GM18868 (cell line): ENCODE results near the gene C1QL2.

ENCODE experiments used
- ATAC-seq: cut with Tn5 transposase; IDR thresholded peaks from one replicate; pipeline ENCODE4 v1.9.1; 2021; ENCODE audit warnings: mild to moderate bottlenecking, moderate library complexity; ENCODE audit not compliant: unreplicated experiment

Gene C1QL2

DNA sequence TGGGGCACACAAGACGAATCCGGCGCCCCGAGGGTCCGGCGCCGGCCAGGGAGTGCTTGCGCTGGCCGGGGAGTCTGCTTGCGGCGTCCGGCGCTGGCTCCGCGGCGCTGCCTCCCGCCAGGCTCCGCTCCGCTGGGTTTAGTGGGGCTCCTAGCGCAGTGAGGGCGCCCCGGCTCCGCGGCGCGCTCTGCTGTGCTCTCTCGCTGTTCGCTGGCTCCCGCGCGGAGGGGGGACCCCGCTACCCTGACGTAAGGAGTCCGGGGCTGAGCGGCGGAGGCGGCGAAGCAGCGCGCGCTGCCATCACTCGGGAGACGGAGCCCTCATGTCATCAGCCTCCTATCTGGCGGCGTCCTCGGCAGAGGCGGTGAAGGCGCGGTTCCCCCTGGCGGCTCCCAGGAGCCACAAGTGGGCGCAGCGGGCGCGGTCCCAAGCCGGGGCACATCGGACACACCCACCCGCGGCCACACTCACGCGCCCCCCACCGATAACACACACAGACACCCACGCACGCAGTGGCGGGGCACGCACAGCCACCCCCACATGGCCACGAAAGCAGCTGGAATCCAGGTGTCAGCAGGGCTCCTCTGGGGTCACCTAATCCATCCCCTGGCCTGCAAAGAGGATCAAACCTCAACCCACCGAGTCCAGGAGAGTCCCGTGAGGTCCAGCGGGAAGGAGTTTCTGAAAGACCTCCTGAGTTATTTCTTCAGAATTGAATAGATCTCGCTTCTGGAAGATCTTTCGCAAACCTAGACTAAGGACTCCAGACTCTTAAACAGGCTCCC is at the start of gene C1QL2:
Gene C1QL2 (minus strand): TSS at position 189 of the 785 bp plus-strand sequence. CDS start 482 bp downstream, outside the sequence.
- ATAC-seq: no peak

DNA sequence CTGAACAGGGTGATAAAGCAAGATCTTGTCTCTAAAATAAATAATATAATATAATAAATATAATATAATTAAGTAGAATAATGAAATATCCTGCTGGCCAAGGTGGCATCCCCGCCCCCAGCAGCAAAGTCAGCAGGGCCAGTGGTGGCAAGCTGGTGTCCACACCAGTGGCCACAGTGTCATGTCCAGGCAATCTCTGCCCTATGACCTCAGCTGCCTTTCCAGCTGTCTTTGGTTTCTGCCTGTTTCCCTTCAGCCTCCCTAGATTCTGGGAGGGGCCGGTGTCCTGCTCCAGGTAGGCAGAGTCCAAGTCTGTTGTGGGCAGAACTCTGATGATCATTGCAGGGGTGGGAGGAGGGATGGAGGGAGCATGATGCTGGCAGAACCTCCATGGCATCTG is 48.9 kb upstream of the C1QL2 start:
- no peak for ATAC-seq

DNA sequence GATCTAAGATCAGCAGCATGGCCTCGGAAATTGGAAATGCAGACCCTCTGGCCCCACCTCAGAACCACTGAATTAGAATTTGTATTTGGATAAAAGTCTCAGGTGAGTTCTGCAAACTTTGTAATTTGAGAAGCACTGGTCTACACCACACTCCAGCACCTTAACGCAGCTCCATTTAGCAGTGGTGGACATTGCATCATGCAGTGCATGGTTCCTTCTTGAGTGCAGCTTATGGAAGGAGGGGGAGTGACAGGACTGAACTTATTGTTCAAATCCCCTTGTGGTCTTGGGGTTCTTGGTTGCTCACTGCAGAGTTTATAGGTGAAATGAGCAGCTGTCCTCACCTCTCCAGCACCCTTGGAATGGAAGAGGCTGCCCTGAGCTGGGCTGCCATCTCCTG is 47.6 kb upstream of the C1QL2 start:
- ATAC-seq: no peak

DNA sequence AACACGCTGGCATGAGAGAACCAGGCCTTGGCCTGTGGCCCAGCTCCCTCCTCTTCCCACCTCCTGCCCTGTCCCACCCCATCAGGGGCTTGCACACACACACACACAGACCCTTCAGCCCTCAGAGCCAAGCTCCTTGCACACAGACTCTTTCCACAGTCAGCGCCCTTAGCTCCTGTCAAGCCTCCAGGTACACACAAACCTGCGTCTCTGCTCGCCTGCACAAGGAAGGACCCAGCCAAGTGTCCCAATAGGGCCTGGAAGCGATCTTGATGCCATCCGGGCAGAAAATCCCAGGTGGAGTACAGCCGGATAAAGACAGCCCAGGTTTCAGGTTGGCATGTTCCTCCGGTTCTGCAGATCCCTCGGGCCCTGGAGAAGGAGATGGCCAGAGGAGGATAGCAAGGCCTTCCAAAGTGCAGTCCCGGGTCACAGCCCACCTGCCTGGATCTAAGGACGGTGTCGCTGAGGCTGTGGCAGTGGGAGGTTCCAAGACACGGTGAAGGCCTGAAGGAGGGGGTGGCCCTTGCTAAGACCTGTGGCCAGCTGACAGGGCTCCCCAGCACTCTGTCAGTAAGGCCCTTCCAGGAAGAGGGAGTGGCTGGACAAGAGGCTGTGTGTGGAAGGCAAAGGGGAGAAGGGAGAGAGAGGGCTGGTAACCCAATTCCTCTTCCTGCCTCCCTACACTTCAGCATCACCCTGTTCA is 46.6 kb upstream of the C1QL2 start:
- ATAC-seq: no peak

DNA sequence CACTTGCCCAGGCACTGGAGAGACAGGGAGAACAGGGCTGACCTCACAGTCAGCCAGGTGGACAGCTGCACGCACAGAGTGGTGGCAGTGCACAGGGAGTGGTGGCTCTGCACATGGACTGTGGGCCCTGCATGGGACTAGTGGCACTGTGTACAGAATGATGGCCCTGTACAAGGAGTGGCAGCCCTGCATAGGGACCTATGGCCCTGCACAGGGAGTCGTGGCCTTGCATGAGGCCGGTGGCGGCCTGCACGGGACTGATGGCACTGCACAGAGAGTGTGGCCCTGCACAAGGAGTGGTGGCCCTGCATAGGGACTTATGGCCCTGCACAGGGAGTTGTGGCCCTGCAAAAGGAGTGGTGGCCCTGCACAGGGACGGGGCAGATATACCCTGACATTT is 46.0 kb upstream of the C1QL2 start:
- no peak for ATAC-seq

DNA sequence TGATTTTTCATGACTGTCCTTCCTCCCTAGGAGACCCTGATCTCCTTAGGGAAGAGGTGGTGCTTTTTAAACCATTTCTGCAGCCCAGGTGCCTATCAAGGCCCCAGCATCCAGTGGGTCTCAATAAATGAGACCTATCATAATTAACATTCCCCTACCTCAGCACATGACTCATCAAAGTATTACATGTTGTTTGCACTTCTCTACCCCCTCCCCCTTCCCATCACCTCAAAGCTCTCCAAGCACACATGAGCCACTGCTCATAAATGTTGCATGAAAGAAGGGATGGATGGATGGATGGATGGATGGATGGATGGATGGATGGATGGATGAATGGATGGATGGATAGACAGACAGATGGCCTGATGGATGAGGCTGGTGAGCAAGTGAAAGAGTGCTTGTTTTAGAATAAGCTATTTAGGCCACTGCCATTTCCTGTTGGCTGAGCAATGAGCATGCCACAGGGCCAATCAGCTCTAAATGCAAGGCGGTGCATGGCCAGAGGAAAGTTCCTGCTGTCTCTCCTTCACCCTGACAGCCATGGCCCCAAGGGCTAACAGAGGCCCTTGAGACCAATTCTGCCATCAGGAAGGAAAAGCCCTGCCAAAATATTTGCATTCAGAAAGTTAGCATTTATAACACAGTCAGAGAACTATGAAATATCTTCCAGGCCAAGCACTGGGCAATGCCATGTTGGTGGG is 44.2 kb upstream of the C1QL2 start:
- ATAC-seq: no peak

DNA sequence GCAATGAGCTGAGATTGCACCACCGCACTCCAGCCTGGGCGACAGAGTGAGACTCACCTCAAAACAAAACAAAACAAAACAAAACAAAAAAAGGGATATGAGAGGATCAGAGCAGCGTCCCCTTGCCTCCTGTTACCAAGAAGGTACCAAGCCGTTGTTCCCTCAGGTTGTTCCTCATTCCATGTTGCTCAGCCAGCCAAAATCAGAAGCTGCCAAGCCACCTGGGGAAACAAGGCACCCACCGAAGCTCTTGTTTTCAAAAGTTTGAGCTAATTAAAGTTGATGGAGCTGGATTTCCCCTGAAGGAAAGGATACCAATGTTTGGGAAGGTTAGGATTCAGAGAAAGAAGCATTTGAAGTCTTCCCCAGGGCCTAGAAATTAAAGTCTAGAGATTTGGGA is 43.3 kb upstream of the C1QL2 start:
- no peak for ATAC-seq

DNA sequence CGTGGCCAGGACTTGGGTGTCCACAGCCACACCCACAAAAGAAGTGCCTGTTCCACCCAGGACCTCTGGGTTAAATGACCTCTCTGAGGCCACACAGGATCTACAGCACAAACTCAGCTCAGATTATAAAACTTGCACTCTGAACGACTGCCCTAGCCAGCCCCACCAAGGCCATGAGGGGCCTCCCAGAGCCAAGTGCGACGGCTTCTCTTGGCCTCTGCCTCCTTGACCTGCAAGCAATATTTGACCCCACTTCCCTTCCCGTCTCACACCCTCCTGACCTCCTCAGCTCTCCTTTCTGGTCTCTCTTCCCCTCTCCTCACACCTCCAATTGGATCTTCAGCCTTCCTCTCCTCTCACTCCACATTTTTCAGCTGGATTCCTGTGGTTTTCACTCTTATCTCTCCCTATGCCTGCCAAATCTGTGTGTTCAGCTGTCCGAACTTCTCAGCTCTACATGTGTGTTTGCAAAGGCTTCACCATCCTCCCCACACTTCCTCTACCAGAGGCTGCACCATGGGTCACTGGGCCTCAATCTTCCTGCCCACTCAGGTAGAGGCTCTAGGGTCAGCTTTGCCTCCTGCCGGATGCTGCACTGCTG is 39.8 kb upstream of the C1QL2 start:
- no peak for ATAC-seq

DNA sequence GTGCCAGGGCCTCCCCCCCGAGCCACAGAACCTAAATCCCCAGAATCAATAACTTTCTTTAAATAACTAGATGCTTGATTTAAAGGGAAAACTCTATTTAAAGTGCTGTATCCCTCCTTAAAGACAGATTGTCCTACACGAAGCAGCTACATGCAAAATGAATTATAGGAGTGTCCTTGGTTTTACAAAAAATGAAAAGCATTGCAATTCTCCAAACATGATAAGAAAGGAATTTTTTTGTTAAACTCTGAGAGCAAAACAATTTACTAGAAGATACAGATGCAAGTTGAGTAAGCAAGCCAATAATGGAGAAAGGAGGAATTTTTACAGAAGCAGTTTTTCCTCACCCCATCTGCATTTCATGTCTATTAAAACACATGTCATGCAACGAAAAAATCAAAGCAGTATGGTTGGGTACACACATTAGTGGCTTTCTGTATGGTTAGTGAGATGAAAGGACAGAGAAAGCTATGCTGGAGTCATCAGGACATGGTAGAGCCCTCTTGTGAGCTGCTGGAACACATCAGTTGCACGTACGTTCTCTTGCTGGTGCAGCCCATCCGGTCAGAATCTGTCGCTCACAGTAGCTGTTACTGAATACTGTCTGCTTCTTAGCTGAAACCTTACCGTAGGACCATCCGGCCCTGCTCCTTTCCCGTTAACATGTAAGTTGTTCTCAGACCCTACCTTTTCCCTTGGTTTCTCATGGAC is 39.1 kb upstream of the C1QL2 start:
- no peak for ATAC-seq

DNA sequence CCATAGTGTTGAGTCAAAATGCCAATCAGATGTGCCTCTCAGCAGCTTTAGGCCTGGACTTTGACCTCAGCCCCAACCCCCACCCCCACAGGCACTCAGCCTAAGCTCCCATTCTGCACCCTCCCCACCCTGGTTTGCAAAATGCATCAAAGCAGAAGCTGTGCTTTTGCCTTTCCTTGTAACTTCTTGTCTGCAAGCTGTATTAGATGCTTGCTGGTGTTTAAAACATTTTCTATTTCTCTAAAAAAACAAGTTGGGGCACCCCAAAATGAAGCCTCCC is 38.5 kb upstream of the C1QL2 start:
- ATAC-seq: no peak

DNA sequence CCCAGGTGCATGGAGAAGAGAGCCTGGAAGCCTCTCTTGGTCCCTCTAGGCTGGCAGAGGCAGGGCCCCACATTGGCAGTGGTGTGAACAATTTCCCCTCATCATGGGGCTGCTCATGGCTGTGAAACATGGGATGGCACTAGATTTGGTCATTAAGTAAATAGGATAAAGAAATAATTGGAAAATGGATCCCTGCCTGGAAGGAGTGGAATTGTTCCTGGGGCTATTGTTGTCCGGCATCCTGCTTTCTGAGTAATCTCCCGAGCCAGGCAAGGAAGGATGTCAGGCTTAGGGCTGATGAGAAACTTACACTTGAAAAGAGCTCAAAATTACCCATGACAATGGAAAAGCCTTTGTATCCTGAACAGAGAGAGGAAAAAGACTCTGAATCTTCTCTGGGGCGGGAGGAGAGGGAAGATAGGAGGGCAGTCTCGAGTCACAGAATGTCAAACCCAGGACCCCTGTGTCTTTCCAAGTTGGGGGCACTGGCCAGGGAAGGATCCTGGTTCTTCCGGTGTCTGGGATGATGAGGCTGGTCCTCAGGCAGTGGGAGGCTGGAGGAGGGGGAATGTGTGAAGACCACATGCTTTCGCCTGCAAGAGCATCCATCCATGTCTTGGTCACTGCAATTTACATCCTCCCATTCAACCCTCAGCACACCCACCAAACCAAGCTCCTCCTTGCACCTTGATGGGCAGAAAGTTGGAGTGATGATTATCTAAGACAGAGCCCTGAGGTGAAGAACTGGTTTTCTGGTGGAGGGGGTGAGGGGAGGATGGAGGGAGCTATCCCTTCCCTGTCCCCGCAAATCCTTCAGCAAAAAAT is 38.0 kb upstream of the C1QL2 start:
- ATAC-seq: no peak

DNA sequence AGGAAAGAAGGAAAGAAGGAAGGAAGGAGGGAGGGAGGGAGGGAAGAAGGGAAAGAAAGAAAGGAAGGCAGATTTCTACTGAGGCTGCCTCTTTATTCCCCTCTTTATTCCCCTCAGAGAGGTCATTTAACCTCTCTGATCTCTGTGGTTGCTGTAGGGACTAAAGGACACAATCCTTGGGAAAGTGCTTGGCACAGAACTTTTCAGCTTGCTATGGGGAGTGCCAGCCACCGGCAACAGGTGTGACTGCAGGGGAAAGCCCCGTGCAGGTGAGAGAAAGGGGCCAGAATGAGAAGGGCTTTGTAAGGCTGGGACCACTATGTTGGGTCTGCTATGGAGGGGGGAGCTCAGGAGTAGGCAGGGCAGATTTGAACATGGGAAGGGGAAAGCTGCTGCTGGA is 37.3 kb upstream of the C1QL2 start:
- ATAC-seq: no peak

DNA sequence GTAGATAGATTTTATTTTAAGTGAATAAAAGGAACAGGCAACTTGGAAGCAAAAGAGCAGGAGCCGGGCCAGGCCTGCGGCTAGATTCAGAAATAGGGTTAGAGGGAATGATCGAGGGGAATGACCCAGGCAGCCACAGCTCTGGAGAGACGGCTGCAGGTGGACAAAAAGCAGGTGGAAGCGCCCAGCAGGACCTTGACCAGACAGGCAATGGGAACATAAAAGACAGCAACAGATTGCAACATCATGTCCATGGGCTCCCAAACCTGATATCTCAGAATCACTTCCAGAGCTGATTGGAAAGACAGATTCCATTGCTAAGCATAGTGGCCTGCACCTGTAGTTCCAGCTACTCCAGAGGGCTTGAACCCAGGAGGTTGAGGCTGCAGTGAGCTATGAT is 36.5 kb upstream of the C1QL2 start:
- no peak for ATAC-seq

DNA sequence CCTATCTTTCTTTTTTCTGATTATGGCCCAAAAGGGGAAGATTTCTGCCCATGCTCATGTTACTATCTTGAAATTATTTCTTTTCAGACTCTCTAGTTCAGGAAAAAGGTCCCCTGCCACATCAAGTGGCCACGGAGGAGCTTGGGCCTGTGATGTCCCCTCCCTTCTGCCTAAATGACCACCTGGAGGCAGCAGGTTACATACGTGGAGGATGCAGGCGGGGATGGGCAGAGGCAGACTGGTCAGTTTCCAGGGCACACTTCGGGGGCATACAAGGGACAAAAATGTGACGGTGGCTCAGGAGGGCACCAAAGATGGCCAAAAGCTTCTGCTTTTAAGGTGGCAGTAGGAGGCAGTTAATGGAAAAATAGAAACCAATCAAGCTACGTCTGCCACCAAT is 34.3 kb upstream of the C1QL2 start:
- no peak for ATAC-seq

DNA sequence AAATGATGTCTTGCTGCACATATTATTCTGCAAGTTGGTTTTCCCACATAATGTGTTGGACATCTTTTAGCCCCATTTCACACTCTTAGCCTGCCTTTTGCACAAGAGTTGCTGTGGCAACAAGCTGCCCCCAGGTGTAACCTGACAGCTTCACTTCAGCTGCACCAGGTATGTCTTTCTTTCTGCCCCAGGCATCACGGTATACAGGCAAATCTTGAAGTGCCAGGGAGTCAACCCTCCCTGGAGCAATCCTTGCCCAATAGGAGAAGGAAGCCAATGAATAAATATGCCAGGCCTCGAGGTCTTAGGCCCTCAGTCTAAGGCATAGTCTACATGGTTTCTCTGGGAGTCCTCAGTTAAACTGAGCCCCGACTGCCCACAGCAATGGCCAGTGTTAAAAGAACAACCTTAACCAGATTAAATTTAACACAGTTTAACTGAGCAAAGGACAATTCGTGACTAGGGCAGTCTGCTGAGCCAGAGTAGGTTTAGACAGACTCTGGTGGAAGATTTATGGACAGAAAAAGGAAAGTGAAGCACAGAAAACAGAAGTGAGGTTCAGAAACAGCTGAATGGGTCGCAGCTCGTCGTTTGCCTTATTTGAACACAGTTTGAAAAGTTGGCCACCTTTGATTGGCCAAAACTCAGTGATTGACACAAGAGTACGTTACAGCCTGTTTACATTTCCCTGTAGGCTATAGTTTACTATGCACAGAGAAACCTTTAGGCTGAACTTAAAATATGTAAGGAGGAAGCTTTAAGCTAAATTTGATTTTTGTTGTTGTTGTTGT is 32.0 kb upstream of the C1QL2 start:
- ATAC-seq: no peak

DNA sequence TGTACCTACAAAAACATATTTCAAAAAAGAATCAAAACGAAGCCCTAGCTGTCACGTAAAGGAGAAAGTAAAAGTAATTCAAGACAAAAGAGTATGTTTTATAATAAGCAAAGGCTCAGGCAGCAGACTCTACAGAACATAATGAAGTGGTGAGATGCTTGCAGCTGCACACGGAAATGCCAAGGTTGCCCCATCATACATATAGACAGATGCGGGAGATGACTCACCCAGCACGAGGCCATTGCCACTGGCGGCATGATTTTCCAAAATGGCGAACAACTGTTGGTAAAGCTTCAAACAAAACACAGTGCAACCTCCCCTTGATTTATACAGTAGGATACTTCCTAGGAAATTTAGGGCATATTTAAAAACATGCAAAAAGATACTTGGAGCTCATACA is 26.0 kb upstream of the C1QL2 start:
- no peak for ATAC-seq

DNA sequence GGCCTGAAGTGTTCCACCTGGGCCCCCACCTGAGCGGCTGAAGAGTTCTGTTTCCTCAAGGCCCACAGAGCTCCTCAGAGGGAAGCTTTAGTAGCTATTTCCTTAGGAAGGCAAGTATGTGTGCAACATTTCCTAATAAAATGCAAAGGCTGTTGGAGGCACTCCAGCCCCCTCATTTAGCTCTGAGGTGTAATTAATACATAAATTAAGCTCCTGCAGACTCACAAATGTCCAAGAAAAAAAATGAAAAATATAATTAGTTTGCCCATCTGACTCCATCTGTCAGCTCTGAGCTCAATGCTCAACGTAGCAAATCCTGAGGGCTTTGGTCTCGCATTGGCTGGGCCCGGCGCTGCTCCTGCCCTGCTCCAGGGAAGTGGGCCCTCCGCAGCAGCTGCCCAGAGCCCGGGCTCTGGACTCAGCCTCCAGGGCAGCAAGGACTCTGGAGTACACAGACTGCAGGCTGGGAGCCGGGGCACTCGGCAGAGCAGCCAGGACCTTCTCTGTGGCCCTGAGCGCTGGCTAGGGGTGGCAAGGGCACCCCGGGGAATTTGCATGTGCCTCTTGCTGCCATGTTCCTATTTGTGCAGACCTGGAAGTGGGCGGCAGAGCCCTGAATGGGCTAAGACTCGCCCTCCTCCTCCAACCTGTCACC is 23.4 kb upstream of the C1QL2 start:
- no peak for ATAC-seq

DNA sequence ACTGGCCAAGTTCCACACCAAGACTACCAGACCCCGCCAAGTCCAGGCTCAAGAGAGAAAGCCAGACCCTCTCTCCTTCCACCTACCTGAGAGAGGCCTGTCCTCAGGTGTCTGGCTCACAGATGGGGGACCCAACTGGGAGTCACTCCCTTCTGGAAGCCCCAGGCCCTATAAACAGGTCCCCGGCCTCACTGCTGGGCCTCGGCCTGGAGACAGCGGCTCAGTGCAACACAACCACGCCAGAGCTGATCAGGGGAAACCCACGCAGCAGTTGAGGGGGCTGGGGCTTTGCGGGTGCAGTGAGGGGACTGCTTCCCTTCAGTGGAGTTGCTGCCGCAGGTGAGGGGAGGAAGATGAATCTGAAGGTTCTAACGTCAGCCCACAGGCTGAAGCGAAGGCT is 22.8 kb upstream of the C1QL2 start:
- ATAC-seq: no peak

DNA sequence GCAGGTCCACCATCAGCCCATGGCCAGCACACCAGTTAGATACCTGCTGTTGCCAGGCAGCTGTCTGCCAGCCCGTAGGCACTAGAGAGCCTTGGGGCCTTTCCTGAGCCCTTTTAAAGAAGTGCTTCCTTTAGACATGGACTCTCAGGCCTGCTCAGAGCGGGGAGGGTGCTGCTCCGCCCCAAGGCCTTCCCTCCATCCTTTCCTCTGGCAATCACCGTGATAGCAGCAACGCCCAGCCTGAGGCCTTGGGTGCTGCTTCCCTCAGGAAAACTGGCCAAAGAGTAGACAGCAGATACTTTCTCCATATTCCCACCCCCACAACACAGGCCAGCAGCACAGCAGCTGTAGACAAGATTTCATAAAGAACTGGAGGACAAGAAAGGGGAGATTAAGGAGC is 22.3 kb upstream of the C1QL2 start:
- ATAC-seq: no peak
